Keratinocyte (primary cell): Measurements from ENCODE around the gene CPSF4.

ENCODE experiments used
- CTCF ChIP-seq, 3 experiments: IDR thresholded peaks in 1 of 3; conservative IDR thresholded peaks in 1 of 3; optimal IDR thresholded peaks in 1 of 3; 2 replicates in 2 of 3; 3 replicates in 1 of 3; pipeline versions ENCODE3 to v1.5.1; 2011; ENCODE audit warnings: low read length in 3 of 3, mild to moderate bottlenecking in 3 of 3, moderate library complexity in 2 of 3, control low read depth in 1 of 3, inconsistent platforms in 1 of 3; ENCODE audit not compliant: insufficient read depth in 2 of 3; ENCODE audit errors: extremely low read depth in 1 of 3
- EZH2 ChIP-seq: IDR thresholded peaks from one replicate; pipeline ENCODE4 v1.6.1; 2012; ENCODE audit warnings: inconsistent platforms, mild to moderate bottlenecking, low read length, moderate library complexity

- TF ChIP-seq CTCF (optimal IDR thresholded peaks at IDR 0.05 in 1 of 3, IDR thresholded peaks at IDR 0.05 in 1 of 3, conservative IDR thresholded peaks at IDR 0.05 in 1 of 3; ENCODE audit: extremely low read depth in 1 of 3, insufficient read depth in 2 of 3, low read length in 3 of 3) (no peak), EZH2 (no peak)
Measured at GRCh38 chr7:99392659-99393354, 45.9 kb upstream of the CPSF4 start.
